Tibial nerve (tissue), 4 donors: ENCODE data around the gene CABLES2.

Experiments
- CTCF ChIP-seq, 5 experiments: fragments of 200-600 bp in 3 of 5; fragments of 450-650 bp in 2 of 5; sonication (generic) in 3 of 5; IDR thresholded peaks; one replicate each; pipeline ENCODE4 v1.5.1; 2016 to 2019; ENCODE audit warnings: antibody characterized with exemption in 5 of 5, mild to moderate bottlenecking in 3 of 5, moderate library complexity in 2 of 5
- EP300 ChIP-seq, 2 donors: sonication (generic); formaldehyde crosslinking; IDR thresholded peaks; one replicate each; pipeline ENCODE4 v1.6.1; 2017; ENCODE audit warnings: antibody characterized with exemption in 2 of 2, mild to moderate bottlenecking in 1 of 2
- POLR2A ChIP-seq, 2 donors: fragments of 450-650 bp; IDR thresholded peaks; one replicate each; pipeline ENCODE4 v1.6.1; 2017; ENCODE audit warnings: antibody characterized with exemption in 2 of 2, mild to moderate bottlenecking in 2 of 2, moderate library complexity in 2 of 2

GRCh38 chr20:62392077-62392418, 15.0 kb downstream of the CABLES2 start:
- TF ChIP-seq CTCF (IDR thresholded peaks at IDR 0.05) (no peak), POLR2A (IDR thresholded peaks at IDR 0.05) (no peak), EP300 (IDR thresholded peaks at IDR 0.05) (no peak)
